Coronary artery (tissue), 2 donors: Measurements from ENCODE around the gene DYNLT4.
"Not testable (repeated sequence)": the region's sequence is repeated elsewhere in the genome, so short reads cannot be mapped to it uniquely, and the experiment has no call there.

Source experiments
- DNase-seq: peaks from one replicate; pipeline ENCODE4 v3.0.0-alpha.2; 2017; ENCODE audit warnings: low spot score
- H3K27ac ChIP-seq, 2 donors: fragments of 200-600 bp; sonication (generic); one replicate each; pipeline ENCODE4 v1.5.1; 2016 to 2019
- H3K4me3 ChIP-seq: fragments of 200-600 bp; sonication (generic); 2 replicates; pipeline ENCODE4 v1.5.1; 2016; ENCODE audit warnings: mild to moderate bottlenecking, moderate library complexity
- TF ChIP-seq, protein P1 (sequence below): fragments of 200-600 bp; sonication (generic); IDR thresholded peaks from one replicate; pipeline ENCODE4 v1.5.1; 2019; ENCODE audit warnings: antibody characterized with exemption

DYNLT4 gene

DNA sequence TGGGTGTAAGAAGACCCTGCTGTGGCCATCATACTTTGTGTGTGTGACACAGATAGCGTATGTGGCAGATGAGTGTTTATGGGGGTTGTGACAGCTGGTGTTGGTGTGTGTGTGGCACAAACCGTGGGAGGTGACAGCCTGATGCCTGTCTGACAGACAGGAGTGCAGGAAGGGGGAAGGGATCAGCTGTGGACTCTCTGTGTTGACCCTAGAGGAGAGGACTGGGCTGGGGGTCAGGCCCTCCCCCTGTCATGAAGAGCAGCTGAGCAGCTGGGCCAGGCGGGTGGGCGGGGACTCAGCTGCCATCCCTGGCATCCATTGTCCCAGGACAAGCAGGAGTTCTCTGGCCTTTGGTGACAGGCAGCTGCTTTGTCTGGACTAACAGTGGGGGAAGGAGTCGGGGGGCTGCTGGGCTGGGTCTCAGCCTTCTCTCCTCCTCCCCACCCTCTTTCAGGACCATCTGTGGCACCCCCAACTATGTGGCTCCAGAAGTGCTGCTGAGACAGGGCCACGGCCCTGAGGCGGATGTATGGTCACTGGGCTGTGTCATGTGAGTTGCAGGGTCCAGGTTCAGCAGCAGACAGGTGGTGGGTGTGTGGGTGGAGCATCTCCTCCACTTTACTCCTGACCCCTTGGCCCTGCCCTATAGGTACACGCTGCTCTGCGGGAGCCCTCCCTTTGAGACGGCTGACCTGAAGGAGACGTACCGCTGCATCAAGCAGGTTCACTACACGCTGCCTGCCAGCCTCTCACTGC lies 4.7 kb downstream of the DYNLT4 start:
- TF ChIP-seq, protein P1, sequence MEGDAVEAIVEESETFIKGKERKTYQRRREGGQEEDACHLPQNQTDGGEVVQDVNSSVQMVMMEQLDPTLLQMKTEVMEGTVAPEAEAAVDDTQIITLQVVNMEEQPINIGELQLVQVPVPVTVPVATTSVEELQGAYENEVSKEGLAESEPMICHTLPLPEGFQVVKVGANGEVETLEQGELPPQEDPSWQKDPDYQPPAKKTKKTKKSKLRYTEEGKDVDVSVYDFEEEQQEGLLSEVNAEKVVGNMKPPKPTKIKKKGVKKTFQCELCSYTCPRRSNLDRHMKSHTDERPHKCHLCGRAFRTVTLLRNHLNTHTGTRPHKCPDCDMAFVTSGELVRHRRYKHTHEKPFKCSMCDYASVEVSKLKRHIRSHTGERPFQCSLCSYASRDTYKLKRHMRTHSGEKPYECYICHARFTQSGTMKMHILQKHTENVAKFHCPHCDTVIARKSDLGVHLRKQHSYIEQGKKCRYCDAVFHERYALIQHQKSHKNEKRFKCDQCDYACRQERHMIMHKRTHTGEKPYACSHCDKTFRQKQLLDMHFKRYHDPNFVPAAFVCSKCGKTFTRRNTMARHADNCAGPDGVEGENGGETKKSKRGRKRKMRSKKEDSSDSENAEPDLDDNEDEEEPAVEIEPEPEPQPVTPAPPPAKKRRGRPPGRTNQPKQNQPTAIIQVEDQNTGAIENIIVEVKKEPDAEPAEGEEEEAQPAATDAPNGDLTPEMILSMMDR = no peak
- no peak for DNase-seq
- Histone ChIP-seq H3K4me3 (peak overlapping the region; percentile 93), H3K27ac (peak overlapping the region; percentile 56 to 97)

GRCh38 chr1:44801491-44802305 lies 5.5 kb downstream of the DYNLT4 start:
- TF ChIP-seq, protein P1 = no peak
- H3K27ac ChIP-seq = peak overlapping the region; percentile 56 to 97

GRCh38 chr1:44799770-44800584 lies 7.2 kb downstream of the DYNLT4 start, which contains the start of gene PLK3:
Gene PLK3, plus strand, starts transcription at chr1:44800377. Its CDS starts 87 bp downstream, at chr1:44800464.
- H3K27ac ChIP-seq = peak within 1 kb of the TSS; percentile 90 to 97
- DNase-seq = peak; percentile 99
- TF ChIP-seq, protein P1 = peak; percentile 87
- peak within 1 kb of the TSS; percentile 93 for H3K4me3 ChIP-seq

More at GRCh38 chr1:44801491-44802305, 5.5 kb downstream of the DYNLT4 start:
- no peak for DNase-seq
- peak overlapping the region; percentile 93 for H3K4me3 ChIP-seq

GRCh38 chr1:44798481-44799365 lies 8.4 kb downstream of the DYNLT4 start:
- Histone ChIP-seq H3K27ac (peak overlapping the region; percentile 36 to 90), H3K4me3 (no peak overlapping the region)
- TF ChIP-seq, protein P1 = no peak
- no peak for DNase-seq

DNA sequence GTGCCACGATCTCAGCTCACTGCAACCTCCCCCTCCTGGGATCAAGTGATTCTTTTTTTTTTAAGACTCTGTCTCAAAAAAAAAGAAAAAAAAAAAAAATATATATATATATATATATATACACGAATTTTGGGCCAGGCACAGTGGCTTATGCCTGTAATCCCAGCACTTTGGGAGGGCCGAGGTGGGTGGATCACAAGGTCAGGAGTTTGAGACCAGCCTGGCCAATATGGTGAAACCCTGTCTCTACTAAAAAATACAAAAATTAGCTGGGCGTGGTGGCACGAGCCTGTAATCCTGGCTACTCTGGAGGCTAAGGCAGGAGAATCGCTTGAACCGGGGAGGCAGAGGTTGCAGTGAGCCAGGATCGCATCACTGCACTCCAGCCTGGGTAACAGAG lies 9.3 kb downstream of the DYNLT4 start:
- peak overlapping the region in 1 of 2 donors; percentile 36 for H3K27ac ChIP-seq
- DNase-seq, H3K4me3 ChIP-seq: not testable (repeated sequence)

DNA sequence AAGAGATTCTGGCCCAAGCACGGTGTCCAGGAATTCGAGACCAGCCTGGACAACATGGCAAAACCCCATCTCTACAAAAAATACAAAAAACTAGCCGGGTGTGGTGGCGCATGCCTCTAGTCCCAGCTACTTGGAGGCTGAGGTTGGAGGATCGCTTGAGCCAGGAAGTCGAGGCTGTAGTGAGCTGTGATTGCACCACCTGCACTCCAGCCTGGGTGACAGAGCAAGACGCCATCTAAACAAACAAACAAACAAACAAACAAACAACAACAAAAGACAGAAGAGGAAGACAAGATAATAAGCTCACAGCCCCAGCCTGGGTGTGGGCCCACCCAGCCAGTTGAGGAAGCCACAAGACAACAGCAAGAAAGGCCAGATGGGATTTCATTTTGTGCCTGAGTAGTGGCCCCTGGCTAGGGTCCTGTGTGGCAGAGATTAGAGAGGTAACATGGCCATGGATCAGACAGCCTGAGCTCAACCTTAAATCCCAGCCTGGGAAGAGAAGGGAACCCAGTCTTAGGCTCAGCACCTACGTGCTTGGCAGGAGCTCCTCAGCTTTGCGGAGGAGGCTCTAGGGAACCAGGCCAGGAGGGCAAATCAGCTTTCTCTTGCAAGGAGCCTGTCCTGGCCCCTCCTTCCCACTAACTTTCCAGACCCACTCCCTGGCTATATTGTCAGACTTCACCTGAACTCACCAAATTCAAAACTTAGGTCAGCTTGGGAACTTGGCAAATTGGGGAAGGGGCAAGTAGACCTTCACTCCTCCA lies 14.2 kb downstream of the DYNLT4 start:
- TF ChIP-seq, protein P1 = no peak
- H3K4me3 ChIP-seq = no peak overlapping the region
- DNase-seq = no peak
- no peak overlapping the region for H3K27ac ChIP-seq
